Endothelial cell of umbilical vein (primary cell): ENCODE data around the gene PSMB2. TPM values are rescaled to one million over a fixed set of nuclear protein-coding genes. Genes with fewer than 3 reads are reported as not detected.

ENCODE experiments used
- BruUV-seq: library from RNA; stranded (reverse); fragments of 400-500 nt; replicated peaks from 2 replicates; lab custom pipeline; 2021; lab: Mats Ljungman, UMichigan
- CTCF ChIA-PET: fragments of 300-600, 350-600 bp; sonication (Branson Sonifier 250); formaldehyde crosslinking; loops from one replicate; lab custom pipeline; 2021; ENCODE audit warnings: antibody characterized with exemption, inconsistent platforms; lab: Charles Lee
- POLR2A ChIA-PET: fragments of 300-600, 350-600 bp; sonication (Branson Sonifier 250); formaldehyde crosslinking; loops from one replicate; lab custom pipeline; 2021; ENCODE audit warnings: antibody characterized with exemption, inconsistent platforms; lab: Charles Lee
- DNase-seq: peaks from one replicate; pipeline ENCODE4 v3.0.0-alpha.2; 2011; ENCODE audit warnings: low read depth, low spot score
- FAIRE-seq: peaks from 2 replicates; lab custom pipeline; 2011; peaks lifted over from hg19 to GRCh38; lab: Jason Lieb, UNC
- H2AFZ ChIP-seq: 2 replicates; pipeline ENCODE4 v1.6.0; 2012; ENCODE audit warnings: low read depth, low read length, control low read depth, inconsistent platforms
- H3K27ac ChIP-seq: 2 replicates; pipeline ENCODE4 v1.5.1; 2011; ENCODE audit warnings: low read depth, mild to moderate bottlenecking, control low read depth, low read length, moderate library complexity; ENCODE audit not compliant: insufficient read depth
- H3K27me3 ChIP-seq, 2 experiments: 2 replicates each; pipeline versions ENCODE4 v1.6.0 to v1.6.1; 2011; ENCODE audit warnings: low read length in 2 of 2, mixed read lengths in 1 of 2; ENCODE audit not compliant: control insufficient read depth in 2 of 2, insufficient read depth in 2 of 2
- H3K36me3 ChIP-seq, 2 experiments: 2 replicates in 1 of 2; 3 replicates in 1 of 2; pipeline ENCODE4 v1.5.1; 2011; ENCODE audit warnings: low read length in 2 of 2, mild to moderate bottlenecking in 1 of 2, moderate library complexity in 1 of 2; ENCODE audit not compliant: control insufficient read depth in 2 of 2, insufficient read depth in 2 of 2; ENCODE audit errors: extremely low read depth in 1 of 2
- H3K4me1 ChIP-seq: 3 replicates; pipeline ENCODE4 v1.5.1; 2011; ENCODE audit warnings: mild to moderate bottlenecking, low read length; ENCODE audit not compliant: control insufficient read depth, insufficient read depth; ENCODE audit errors: extremely low read depth
- H3K4me2 ChIP-seq: 2 replicates; pipeline ENCODE4 v1.6.1; 2011; ENCODE audit warnings: low read length, control low read depth, mixed read lengths; ENCODE audit not compliant: insufficient read depth
- H3K4me3 ChIP-seq, 3 experiments: fragments of 200-600 bp in 1 of 3; sonication (generic), shearing (Covaris generic) in 1 of 3; replicated peaks in 1 of 3; 2 replicates each; pipeline ENCODE4 v1.5.1; 2011 to 2016; ENCODE audit warnings: control low read depth in 3 of 3, low read length in 3 of 3, mild to moderate bottlenecking in 2 of 3, inconsistent platforms in 1 of 3, low read depth in 1 of 3, moderate library complexity in 1 of 3; ENCODE audit not compliant: insufficient read depth in 1 of 3
- H3K79me2 ChIP-seq: 2 replicates; pipeline ENCODE4 v1.6.0; 2012; ENCODE audit warnings: low read length, inconsistent platforms; ENCODE audit not compliant: control insufficient read depth, insufficient read depth
- H3K9ac ChIP-seq: replicated peaks from 2 replicates; pipeline ENCODE3; 2011; ENCODE audit warnings: low read length, control low read depth; ENCODE audit not compliant: insufficient read depth; ENCODE audit errors: extremely low read depth
- H3K9me1 ChIP-seq: replicated peaks from 3 replicates; pipeline ENCODE4 v1.6.0; 2011; ENCODE audit warnings: mild to moderate bottlenecking, low read length; ENCODE audit not compliant: control insufficient read depth, insufficient read depth; ENCODE audit errors: extremely low read depth
- H3K9me3 ChIP-seq: replicated peaks from 2 replicates; pipeline ENCODE4 v1.5.1; 2012; ENCODE audit warnings: low read length, inconsistent platforms; ENCODE audit not compliant: control insufficient read depth, insufficient read depth
- H4K20me1 ChIP-seq: replicated peaks from 2 replicates; pipeline ENCODE3; 2011; ENCODE audit warnings: mild to moderate bottlenecking, low read length; ENCODE audit not compliant: control insufficient read depth, insufficient read depth; ENCODE audit errors: extremely low read depth
- EZH2 ChIP-seq: IDR thresholded peaks from 2 replicates; pipeline ENCODE4 v1.6.1; 2012; ENCODE audit warnings: borderline replicate concordance, low read depth, mild to moderate bottlenecking, moderate library complexity, low read length, inconsistent platforms; ENCODE audit not compliant: severe bottlenecking
- FOS ChIP-seq: IDR thresholded peaks from 2 replicates; pipeline ENCODE4 v1.6.1; 2011; ENCODE audit warnings: mild to moderate bottlenecking, low read length, moderate library complexity, borderline replicate concordance; ENCODE audit not compliant: insufficient read depth
- MAX ChIP-seq: IDR thresholded peaks from 2 replicates; pipeline ENCODE4 v1.6.1; 2011; ENCODE audit not compliant: insufficient read depth, insufficient read length
- MYC ChIP-seq: IDR thresholded peaks from one replicate; pipeline ENCODE4 v1.6.1; 2011; ENCODE audit warnings: mild to moderate bottlenecking, low read depth, low read length
- POLR2A ChIP-seq: IDR thresholded peaks from 2 replicates; pipeline ENCODE4 v1.6.1; 2012; ENCODE audit warnings: low read depth, mild to moderate bottlenecking, control low read depth, low read length
- dilution Hi-C: fragments of 300-500 bp; cut with MboI; formaldehyde crosslinking; loops from one replicate; pipeline ENCODE4 v1.15.0; 2019; ENCODE audit warnings: low sequenced_read_pairs; ENCODE audit not compliant: extremely low pct_ligation_motif_present
- intact Hi-C: fragments of 100-400 bp; cut with micrococcal nuclease; formaldehyde crosslinking; loops from one replicate; pipeline ENCODE4 v1.10.0; 2022
- polyA plus RNA-seq, 4 experiments: library from polyadenylated mRNA; depleted of rRNA in 3 of 4; stranded (reverse) in 3 of 4; unstranded in 1 of 4; fragments of >200 nt; gene quantifications; 2 replicates each; pipeline versions ENCODE4 v1.2.1 to v1.2.3, GENCODE V29; 2011 to 2012; ENCODE audit warnings: missing spikeins in 1 of 4
- total RNA-seq: library from RNA; stranded (reverse); gene quantifications from 2 replicates; pipeline ENCODE4 v1.2.3, GENCODE V29; 2021
- TF ChIP-seq, protein P1 (sequence below), 2 donors: IDR thresholded peaks; 1 replicate in 1 of 2; 2 replicates in 1 of 2; pipeline ENCODE4 v1.5.1; 2011; ENCODE audit warnings: low read length in 2 of 2, mild to moderate bottlenecking in 2 of 2, moderate library complexity in 2 of 2, control low read depth in 1 of 2, inconsistent platforms in 1 of 2, low read depth in 1 of 2; ENCODE audit not compliant: insufficient read depth in 1 of 2; ENCODE audit errors: extremely low read depth in 1 of 2

The PSMB2 gene
- total and polyA plus RNA-seq, 2 donors (not counting 3 experiments of a cell fraction or from before 2014, with no cell fraction given): 93.6 to 118 TPM

DNA sequence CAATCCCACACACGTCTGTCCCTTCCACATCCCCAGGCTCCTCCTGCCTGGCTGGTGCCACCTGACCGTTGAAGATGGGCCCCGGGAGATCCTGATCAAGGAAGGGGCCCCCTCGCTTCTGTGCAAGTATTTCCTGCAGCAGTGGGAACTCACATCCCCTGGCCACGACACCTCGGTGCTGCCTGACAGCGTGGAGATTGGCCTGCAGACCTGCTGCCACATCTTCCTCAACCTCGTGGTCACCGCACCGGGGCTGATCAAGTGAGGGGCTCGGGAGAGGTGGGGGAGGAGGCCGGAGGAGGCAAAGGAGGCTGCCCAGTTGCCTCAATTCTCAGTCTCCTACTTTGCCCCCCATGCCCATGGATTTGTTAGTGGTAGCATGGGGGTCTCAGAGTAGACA is 78.2 kb downstream of the PSMB2 start:
- FAIRE-seq (no peak), DNase-seq (no peak)
- Histone ChIP-seq H3K4me1 (no peaks in the 10 kb centered on the region), H3K9me1 (no peaks in the 10 kb centered on the region), H2AFZ (no peak overlapping the region), H3K4me3 (no peak overlapping the region), H3K27me3 (no peaks in the 10 kb centered on the region), H3K9me3 (no peaks in the 10 kb centered on the region), H3K4me2 (no peak overlapping the region), H3K36me3 (peaks cover 0 to 4% of the 10 kb centered on the region in 2 experiments), H3K9ac (no peak overlapping the region), H3K79me2 (no peaks in the 10 kb centered on the region), H4K20me1 (no peaks in the 10 kb centered on the region), H3K27ac (no peak overlapping the region)
- dilution Hi-C loops: no loop called here
- ChIA-PET POLR2A (no interaction called here), CTCF (interaction anchor here (0.6 to 8.5 kb wide), 2 partner anchors 111 to 167 kb away, joined by 3 to 155 read pairs; no protein-coding TSS in a partner anchor)
- TF ChIP-seq FOS: no peak
- no peak for TF ChIP-seq POLR2A
- TF ChIP-seq EZH2: no peak
- TF ChIP-seq, protein P1, sequence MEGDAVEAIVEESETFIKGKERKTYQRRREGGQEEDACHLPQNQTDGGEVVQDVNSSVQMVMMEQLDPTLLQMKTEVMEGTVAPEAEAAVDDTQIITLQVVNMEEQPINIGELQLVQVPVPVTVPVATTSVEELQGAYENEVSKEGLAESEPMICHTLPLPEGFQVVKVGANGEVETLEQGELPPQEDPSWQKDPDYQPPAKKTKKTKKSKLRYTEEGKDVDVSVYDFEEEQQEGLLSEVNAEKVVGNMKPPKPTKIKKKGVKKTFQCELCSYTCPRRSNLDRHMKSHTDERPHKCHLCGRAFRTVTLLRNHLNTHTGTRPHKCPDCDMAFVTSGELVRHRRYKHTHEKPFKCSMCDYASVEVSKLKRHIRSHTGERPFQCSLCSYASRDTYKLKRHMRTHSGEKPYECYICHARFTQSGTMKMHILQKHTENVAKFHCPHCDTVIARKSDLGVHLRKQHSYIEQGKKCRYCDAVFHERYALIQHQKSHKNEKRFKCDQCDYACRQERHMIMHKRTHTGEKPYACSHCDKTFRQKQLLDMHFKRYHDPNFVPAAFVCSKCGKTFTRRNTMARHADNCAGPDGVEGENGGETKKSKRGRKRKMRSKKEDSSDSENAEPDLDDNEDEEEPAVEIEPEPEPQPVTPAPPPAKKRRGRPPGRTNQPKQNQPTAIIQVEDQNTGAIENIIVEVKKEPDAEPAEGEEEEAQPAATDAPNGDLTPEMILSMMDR (IDR thresholded peaks at IDR 0.05; ENCODE audit: extremely low read depth in 1 of 2, insufficient read depth in 1 of 2, low read depth in 1 of 2, low read length in 2 of 2): no peak
- no peak for TF ChIP-seq MAX
- TF ChIP-seq MYC: no peak
- no TSS peak for BruUV-seq
- intact Hi-C loops: loop anchor here (5.0 kb wide), 1 partner anchor 711 kb away; no protein-coding TSS in a partner anchor
